Measurements from ENCODE around the gene BTBD19. TPM values are rescaled to one million over a fixed set of nuclear protein-coding genes. Genes with fewer than 3 reads are reported as not detected.
"Not testable (repeated sequence)": the region's sequence is repeated elsewhere in the genome, so short reads cannot be mapped to it uniquely, and the experiment has no call there.

BTBD19 gene, protein sequence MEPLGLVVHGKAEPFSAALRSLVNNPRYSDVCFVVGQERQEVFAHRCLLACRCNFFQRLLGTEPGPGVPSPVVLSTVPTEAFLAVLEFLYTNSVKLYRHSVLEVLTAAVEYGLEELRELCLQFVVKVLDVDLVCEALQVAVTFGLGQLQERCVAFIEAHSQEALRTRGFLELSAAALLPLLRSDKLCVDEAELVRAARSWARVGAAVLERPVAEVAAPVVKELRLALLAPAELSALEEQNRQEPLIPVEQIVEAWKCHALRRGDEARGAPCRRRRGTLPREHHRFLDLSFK
- total RNA-seq = 1 to 10 TPM; 2.6 to 7.4 (median 3.5) TPM

DNA sequence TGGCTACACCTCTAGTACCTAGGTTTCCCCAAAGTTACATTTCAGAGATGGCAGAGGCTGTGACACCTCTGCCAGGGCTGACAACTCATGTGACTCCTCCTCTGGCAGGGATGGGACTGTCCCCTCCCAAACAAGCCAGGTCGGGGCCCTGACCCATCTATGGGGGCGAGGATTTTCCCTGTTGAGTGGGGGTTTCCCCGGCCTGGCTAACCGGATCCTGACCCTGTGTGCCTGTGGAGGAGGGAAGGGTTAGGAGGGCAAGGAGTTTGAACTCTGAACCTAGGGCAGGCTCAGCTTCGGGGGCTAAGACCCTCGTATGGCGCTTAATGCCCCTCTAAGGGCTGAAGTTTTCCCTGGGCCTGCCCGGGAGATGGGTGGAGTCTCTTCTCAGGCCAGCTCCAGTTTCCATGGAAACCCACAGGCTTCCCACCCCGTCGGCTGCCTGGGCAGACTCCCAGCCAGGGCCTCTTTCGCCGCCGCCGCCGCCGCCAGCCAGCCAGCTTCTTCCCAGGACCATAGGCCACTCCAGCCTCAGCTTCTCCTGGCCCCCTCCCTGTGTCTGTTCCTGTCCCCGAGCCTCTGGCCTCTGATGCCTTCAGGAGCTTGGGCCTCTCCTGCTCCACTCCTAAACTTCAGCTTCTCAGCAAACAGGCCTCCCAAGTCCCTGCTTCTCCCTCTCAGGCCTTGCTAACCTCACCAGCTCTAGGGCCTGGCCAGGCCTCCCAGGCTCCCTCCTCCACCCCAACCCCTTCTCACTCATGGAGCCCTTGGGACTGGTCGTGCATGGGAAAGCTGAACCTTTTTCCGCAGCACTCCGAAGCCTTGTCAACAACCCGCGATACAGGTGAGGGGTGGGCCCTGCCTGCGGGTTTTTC is at the start of gene BTBD19:
BTBD19 (plus strand) TSS at position 461 of the 875 bp plus-strand sequence; CDS start at position 759, 298 bp downstream.
- no peaks in the 10 kb centered on the region for H3K27me3 ChIP-seq
- TF ChIP-seq POLR2A (IDR thresholded peaks at IDR 0.05) = no peak
- TF ChIP-seq, protein P1, sequence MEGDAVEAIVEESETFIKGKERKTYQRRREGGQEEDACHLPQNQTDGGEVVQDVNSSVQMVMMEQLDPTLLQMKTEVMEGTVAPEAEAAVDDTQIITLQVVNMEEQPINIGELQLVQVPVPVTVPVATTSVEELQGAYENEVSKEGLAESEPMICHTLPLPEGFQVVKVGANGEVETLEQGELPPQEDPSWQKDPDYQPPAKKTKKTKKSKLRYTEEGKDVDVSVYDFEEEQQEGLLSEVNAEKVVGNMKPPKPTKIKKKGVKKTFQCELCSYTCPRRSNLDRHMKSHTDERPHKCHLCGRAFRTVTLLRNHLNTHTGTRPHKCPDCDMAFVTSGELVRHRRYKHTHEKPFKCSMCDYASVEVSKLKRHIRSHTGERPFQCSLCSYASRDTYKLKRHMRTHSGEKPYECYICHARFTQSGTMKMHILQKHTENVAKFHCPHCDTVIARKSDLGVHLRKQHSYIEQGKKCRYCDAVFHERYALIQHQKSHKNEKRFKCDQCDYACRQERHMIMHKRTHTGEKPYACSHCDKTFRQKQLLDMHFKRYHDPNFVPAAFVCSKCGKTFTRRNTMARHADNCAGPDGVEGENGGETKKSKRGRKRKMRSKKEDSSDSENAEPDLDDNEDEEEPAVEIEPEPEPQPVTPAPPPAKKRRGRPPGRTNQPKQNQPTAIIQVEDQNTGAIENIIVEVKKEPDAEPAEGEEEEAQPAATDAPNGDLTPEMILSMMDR (IDR thresholded peaks at IDR 0.05) = no peak
- H3K9me3 ChIP-seq = no peaks in the 10 kb centered on the region
- peak in 2 of 3 donors; percentile 66 to 76 for DNase-seq
- peaks cover 0 to 29% (median 0%) of the 10 kb centered on the region in 3 donors for H3K36me3 ChIP-seq
- peaks cover 13 to 57% (median 50%) of the 10 kb centered on the region in 4 donors for H3K4me1 ChIP-seq
- peak within 1 kb of the TSS; percentile 94 to 98 (median 96) for H3K27ac ChIP-seq
- H3K4me3 ChIP-seq = peak within 1 kb of the TSS in 3 of 4 donors; percentile 0 to 30 (median 15)

DNA sequence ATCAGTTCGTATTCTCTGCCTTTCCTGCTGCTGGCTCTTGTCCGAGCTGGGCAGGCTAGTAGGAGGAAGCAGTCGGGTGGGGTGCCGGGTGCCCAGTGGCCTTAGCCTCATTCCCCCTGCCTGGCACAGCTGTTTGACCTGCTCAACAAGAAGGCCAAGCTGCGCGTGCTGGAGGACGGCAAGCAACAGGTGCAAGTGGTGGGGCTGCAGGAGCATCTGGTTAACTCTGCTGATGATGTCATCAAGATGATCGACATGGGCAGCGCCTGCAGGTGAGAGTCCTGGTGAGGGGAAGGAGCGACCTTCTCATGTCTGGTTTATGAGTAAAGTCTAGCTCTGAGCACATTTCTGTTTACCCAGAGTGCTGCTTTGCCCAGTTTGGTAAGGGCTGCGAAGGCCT is 49.2 kb upstream of the BTBD19 start:
- no peaks in the 10 kb centered on the region for H3K27me3 ChIP-seq
- no peak overlapping the region for H3K4me3 ChIP-seq
- no peak overlapping the region for H3K27ac ChIP-seq
- peaks cover 0 to 9% (median 1%) of the 10 kb centered on the region in 4 donors for H3K4me1 ChIP-seq
- TF ChIP-seq POLR2A (IDR thresholded peaks at IDR 0.05) = no peak
- TF ChIP-seq, protein P1 (IDR thresholded peaks at IDR 0.05) = no peak
- no peaks in the 10 kb centered on the region for H3K9me3 ChIP-seq
- no peaks in the 10 kb centered on the region for H3K36me3 ChIP-seq
- no peak for DNase-seq

DNA sequence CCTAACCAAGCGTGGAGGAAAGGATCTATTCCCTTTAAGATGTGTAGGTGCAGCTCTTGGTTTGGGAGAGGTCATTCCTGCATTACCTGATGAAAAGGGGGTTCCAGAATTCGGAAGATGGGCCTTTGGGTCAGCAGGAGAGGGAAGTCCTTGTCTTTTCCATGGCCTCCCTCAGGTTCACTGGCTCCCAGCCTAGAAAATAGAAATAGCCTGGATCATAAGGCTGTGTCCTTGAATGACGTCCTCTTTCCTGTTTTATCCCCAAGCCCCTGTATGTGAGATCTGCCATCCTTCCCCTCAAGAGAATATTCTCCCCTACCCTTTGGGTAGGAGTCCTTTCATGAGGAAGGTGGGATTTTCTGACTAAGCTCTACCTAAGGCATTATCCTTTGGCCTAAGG is 47.4 kb upstream of the BTBD19 start:
- Histone ChIP-seq H3K4me3 (no peak overlapping the region), H3K4me1 (peaks cover 0 to 9% (median 1%) of the 10 kb centered on the region in 4 donors), H3K27me3 (no peaks in the 10 kb centered on the region), H3K27ac (no peak overlapping the region), H3K36me3 (no peaks in the 10 kb centered on the region), H3K9me3 (no peaks in the 10 kb centered on the region)
- no peak for TF ChIP-seq POLR2A (IDR thresholded peaks at IDR 0.05)
- TF ChIP-seq, protein P1 (IDR thresholded peaks at IDR 0.05) = no peak
- DNase-seq = no peak

DNA sequence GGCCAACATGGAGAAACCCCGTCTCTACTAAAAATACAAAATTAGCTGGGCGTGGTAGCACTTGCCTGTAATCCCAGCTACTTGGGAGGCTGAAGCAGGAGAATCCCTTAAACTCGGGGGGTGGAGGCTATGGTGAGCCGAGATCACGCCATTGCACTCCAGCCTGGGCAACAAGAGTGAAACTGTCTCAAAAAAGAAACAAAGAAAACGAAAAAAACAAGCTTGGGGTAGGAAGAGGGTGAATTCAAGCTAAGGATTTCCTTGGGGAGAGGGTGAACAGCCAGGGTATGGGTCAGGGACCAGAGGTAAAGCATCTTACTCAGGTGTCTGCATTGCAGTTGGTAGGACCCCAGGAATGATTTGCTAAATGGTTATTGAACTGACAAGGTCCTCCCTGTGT is 41.9 kb upstream of the BTBD19 start:
- not testable (repeated sequence) for H3K27me3 ChIP-seq, H3K4me3 ChIP-seq, H3K9me3 ChIP-seq, H3K4me1 ChIP-seq, H3K36me3 ChIP-seq, H3K27ac ChIP-seq, DNase-seq

DNA sequence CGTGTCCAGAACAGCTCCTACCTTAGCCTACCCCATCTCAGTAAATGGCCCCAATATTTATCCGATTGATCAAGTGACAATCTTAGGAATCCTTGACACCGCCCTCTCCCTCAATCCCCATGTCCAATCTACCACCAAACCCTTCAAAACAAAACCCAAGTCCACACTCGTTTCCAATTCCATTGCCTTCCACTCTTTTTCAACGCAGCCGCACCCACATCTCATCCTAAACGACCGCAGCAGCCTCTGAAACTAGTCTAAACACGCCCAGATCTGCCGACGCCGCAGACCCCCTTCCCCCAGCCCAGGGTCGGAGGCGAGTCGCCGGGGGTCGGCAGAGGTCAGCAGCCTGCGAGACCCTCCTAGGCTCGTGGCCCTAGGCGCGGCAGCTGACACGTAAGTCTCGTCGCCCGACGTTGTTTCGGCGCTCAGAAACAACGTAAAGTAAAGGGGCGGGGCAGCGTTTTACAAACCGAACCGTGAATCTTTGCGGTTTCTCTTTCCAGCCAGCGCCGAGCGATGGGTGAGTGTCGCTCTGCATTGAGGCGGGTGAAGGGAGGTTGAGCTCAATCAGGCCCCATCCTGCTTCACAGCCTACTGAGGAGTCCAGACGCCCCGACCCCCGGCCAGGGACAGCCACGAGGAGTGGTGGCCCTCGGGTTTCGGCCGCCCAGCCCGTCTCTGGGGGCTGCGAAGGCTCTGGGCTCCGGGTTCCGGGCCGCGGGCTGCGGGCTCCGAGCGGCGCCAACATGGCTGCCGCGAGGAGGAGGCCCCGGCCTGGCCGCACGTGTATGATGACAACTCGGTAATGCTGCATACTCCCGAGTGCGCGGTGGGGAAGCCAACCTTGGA is 33.0 kb upstream of the BTBD19 start, which contains the start of gene RPS8:
RPS8 (plus strand) TSS at position 463 of the 852 bp plus-strand sequence; CDS start at position 520, 57 bp downstream.
- TF ChIP-seq POLR2A (IDR thresholded peaks at IDR 0.05) = peak; percentile 89 to 95
- TF ChIP-seq, protein P1 (IDR thresholded peaks at IDR 0.05) = no peak
- H3K4me1 ChIP-seq = peaks cover 0 to 25% (median 0%) of the 10 kb centered on the region in 4 donors
- DNase-seq = peak; percentile 92 to 97 (median 94)
- H3K4me3 ChIP-seq = peak within 1 kb of the TSS; percentile 78 to 96 (median 84)
- peaks cover 0 to 32% (median 0%) of the 10 kb centered on the region in 3 donors for H3K36me3 ChIP-seq
- H3K9me3 ChIP-seq = no peaks in the 10 kb centered on the region
- H3K27me3 ChIP-seq = no peaks in the 10 kb centered on the region
- H3K27ac ChIP-seq = peak within 1 kb of the TSS; percentile 93 to 98 (median 96)

All from Peyer's patch (tissue), 4 donors.